GM12872 (cell line): ENCODE data around the gene MRPL37.

Experiments
- TF ChIP-seq, protein P1 (sequence below): IDR thresholded peaks from 3 replicates; pipeline ENCODE4 v1.5.1; 2011; ENCODE audit warnings: low read depth, mild to moderate bottlenecking, low read length, moderate library complexity; ENCODE audit not compliant: insufficient read depth

The MRPL37 gene

DNA sequence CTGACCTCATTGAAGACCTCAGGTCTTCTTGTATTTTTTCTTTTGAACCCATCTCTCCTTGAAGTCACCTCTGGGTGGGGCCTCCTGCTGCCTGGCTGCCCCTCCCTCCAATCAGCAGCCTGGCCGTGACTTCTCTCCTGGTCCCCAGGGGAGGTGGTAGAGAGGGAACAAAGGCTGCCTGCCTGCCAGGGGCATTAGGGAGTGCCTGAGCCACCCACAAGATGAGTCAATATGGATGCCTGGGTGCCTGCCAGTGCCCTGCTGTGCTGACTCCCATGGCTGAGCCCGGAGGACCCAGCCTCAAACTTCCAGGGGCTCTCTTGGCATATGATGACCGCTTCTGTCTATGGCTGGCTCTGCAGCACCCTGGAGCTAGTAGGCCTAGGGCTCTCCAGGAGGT lies 41.9 kb upstream of the MRPL37 start:
- TF ChIP-seq, protein P1, sequence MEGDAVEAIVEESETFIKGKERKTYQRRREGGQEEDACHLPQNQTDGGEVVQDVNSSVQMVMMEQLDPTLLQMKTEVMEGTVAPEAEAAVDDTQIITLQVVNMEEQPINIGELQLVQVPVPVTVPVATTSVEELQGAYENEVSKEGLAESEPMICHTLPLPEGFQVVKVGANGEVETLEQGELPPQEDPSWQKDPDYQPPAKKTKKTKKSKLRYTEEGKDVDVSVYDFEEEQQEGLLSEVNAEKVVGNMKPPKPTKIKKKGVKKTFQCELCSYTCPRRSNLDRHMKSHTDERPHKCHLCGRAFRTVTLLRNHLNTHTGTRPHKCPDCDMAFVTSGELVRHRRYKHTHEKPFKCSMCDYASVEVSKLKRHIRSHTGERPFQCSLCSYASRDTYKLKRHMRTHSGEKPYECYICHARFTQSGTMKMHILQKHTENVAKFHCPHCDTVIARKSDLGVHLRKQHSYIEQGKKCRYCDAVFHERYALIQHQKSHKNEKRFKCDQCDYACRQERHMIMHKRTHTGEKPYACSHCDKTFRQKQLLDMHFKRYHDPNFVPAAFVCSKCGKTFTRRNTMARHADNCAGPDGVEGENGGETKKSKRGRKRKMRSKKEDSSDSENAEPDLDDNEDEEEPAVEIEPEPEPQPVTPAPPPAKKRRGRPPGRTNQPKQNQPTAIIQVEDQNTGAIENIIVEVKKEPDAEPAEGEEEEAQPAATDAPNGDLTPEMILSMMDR: no peak

DNA sequence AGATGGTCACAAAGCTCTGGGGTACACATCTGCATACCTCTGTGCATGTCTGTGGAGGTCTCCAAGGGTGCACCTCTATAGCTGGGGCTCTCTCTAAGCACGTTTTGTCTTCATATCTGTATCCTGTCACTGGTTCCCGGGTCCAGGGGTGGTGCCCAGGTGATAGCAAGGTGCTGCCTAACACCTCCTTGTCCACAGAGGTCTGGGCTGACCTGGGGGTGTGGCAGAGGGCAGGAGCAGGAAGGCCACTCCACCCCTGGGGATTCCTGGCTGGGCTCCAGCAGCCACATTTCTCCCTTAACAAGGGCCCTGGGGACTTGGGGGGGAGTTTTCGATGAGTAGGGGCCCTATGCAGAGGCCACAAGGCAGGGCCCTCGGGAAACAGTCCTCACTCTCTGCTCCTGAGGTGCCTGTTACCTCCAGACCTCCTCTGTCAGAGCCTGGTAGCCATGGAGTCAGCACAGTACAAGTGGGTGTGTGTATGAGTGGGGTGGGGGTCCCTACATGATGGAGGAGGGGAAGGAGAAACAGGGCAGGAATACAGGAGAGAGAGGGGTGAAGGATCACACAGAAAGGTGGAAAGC lies 40.1 kb upstream of the MRPL37 start:
- TF ChIP-seq, protein P1: no peak

GRCh38 chr1:54160351-54160750 lies 39.6 kb upstream of the MRPL37 start:
- TF ChIP-seq, protein P1: no peak

GRCh38 chr1:54161495-54162168 lies 38.3 kb upstream of the MRPL37 start:
- TF ChIP-seq, protein P1: no peak

DNA sequence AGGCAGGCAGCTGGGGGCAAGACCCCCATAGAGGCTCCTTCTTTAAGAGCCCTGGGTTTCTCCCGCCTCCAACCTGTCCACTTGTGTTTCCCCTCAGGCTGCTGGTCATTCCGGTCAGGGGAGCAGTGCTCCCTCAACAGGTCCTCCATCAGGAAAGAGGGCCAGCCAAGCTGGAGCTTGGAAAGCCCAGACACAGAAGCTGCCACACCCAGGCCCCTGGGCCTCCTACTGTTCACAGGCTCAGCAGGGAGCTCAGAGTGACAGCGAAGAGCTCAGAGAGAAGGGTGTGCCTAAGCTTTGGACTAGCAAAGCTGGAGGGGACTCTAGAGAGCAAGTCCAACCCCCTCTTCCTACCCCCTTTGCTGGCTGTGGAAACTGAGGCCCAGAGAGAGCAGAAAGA lies 36.9 kb upstream of the MRPL37 start:
- TF ChIP-seq, protein P1: no peak

DNA sequence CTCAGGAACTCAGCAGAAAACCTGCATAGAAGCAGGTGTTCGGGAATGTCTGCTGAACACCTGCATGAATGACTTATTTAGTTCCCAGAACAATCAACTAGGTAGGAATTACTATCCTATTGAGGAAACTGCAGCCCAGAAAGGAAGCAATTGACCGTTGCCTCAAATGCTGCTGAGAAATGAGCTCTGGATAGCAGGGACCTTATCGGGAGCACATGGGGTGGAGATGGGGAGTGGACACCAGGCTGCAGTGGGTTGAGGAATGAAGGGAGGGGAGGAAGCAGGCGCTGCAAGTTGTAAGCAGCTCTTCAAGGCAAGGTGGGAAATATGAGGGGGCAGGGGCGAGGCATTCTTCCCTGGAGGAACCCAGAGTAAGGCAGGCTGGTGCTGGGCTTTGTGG lies 36.4 kb upstream of the MRPL37 start:
- TF ChIP-seq, protein P1: no peak

DNA sequence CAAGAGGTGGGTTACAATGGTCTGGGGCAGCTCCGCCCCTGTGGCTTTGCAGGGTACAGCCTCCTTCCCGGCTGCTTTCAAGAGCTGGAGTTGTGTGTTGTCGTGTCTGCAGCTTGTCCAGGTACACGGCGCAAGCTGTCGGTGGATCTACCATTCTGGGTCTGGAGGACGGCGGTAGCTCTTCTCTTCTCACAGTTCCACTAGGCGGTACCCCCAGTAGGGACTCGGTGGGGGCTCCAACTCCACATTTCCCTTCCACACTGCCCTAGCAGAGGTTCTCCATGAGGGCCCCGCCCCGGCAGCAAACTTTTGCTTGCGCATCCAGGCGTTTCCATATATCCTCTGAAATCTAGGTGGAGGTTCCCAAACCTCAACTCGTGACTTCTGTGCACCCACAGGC lies 34.8 kb upstream of the MRPL37 start:
- TF ChIP-seq, protein P1: no peak
